Retinal pigment epithelial cell (primary cell): Measurements from ENCODE around the gene EPB41L5.
A peak's percentile ranks its signal among the peaks of the same experiment; 100 is the strongest.
"Not testable (repeated sequence)": the region's sequence is repeated elsewhere in the genome, so short reads cannot be mapped to it uniquely, and the experiment has no call there.

Experiments
- DNase-seq: peaks from one replicate; pipeline ENCODE4 v3.0.0-alpha.2; 2010; ENCODE audit warnings: low read depth
- H3K4me3 ChIP-seq: 2 replicates; pipeline ENCODE4 v1.5.1; 2011; ENCODE audit warnings: mild to moderate bottlenecking, low read length, control low read depth, moderate library complexity
- CTCF ChIP-seq: conservative IDR thresholded peaks from 2 replicates; pipeline ENCODE4 v1.5.1; 2011; ENCODE audit warnings: low read depth, low read length, control low read depth, inconsistent platforms

Gene EPB41L5

GRCh38 chr2:120066800-120067547, 54.1 kb downstream of the EPB41L5 start:
- H3K4me3 ChIP-seq: no peak overlapping the region
- no peak for TF ChIP-seq CTCF
- DNase-seq: peak; percentile 22

GRCh38 chr2:120068040-120068658, 55.3 kb downstream of the EPB41L5 start:
- not testable (repeated sequence) for H3K4me3 ChIP-seq, DNase-seq

GRCh38 chr2:120075545-120075944, 62.7 kb downstream of the EPB41L5 start:
- no peak for DNase-seq
- no peak overlapping the region for H3K4me3 ChIP-seq
- no peak for TF ChIP-seq CTCF

GRCh38 chr2:120077896-120078295, 65.0 kb downstream of the EPB41L5 start:
- no peak for TF ChIP-seq CTCF
- no peak for DNase-seq
- no peak overlapping the region for H3K4me3 ChIP-seq

GRCh38 chr2:120079647-120080046, 66.8 kb downstream of the EPB41L5 start:
- TF ChIP-seq CTCF: no peak
- no peak overlapping the region for H3K4me3 ChIP-seq
- no peak for DNase-seq

- no peak for DNase-seq
- no peak overlapping the region for H3K4me3 ChIP-seq
- TF ChIP-seq CTCF: no peak
Observed at GRCh38 chr2:120091436-120091835, 78.6 kb downstream of the EPB41L5 start.

GRCh38 chr2:120094795-120095194, 81.9 kb downstream of the EPB41L5 start:
- no peak for DNase-seq
- no peak for TF ChIP-seq CTCF
- no peak overlapping the region for H3K4me3 ChIP-seq
